HuH-7 (cell line): ENCODE results near the gene LPP.

Experiments
- DNase-seq: peaks from one replicate; pipeline ENCODE4 v3.0.0; 2011; ENCODE audit warnings: low spot score

The LPP gene

GRCh38 chr3:188557235-188557634 is 403.3 kb downstream of the LPP start:
- DNase-seq = no peak

- no peak for DNase-seq
Measured at GRCh38 chr3:188558343-188559071, 404.6 kb downstream of the LPP start.

- DNase-seq = no peak
Measured at GRCh38 chr3:188559072-188559429, 405.1 kb downstream of the LPP start.

- no peak for DNase-seq
Measured at GRCh38 chr3:188559856-188560255, 405.9 kb downstream of the LPP start.

- DNase-seq = no peak
Measured at GRCh38 chr3:188562144-188562543, 408.2 kb downstream of the LPP start.

- no peak for DNase-seq
Measured at GRCh38 chr3:188567478-188568195, 413.7 kb downstream of the LPP start.

GRCh38 chr3:188568736-188569135 is 414.8 kb downstream of the LPP start:
- no peak for DNase-seq

- DNase-seq = no peak
Measured at GRCh38 chr3:188571531-188572095, 417.7 kb downstream of the LPP start.

GRCh38 chr3:188573291-188573940 is 419.5 kb downstream of the LPP start:
- no peak for DNase-seq

- DNase-seq = no peak
Measured at GRCh38 chr3:188573956-188574355, 420.0 kb downstream of the LPP start.

GRCh38 chr3:188574885-188575284 is 420.9 kb downstream of the LPP start:
- DNase-seq = no peak

- DNase-seq = no peak
Measured at GRCh38 chr3:188575501-188575900, 421.5 kb downstream of the LPP start.

- DNase-seq = no peak
Measured at GRCh38 chr3:188577539-188577938, 423.6 kb downstream of the LPP start.

GRCh38 chr3:188578576-188579363 is 424.8 kb downstream of the LPP start:
- no peak for DNase-seq

GRCh38 chr3:188580223-188580622 is 426.3 kb downstream of the LPP start:
- DNase-seq = no peak

GRCh38 chr3:188580659-188581058 is 426.7 kb downstream of the LPP start:
- DNase-seq = no peak

GRCh38 chr3:188581365-188581764 is 427.4 kb downstream of the LPP start:
- DNase-seq = no peak

- no peak for DNase-seq
Measured at GRCh38 chr3:188581792-188582191, 427.8 kb downstream of the LPP start.

- DNase-seq = no peak
Measured at GRCh38 chr3:188583341-188584161, 429.6 kb downstream of the LPP start.

- no peak for DNase-seq
Measured at GRCh38 chr3:188584162-188584529, 430.2 kb downstream of the LPP start.

- DNase-seq = no peak
Measured at GRCh38 chr3:188584958-188585689, 431.2 kb downstream of the LPP start.
